ENCODE data around the gene TTLL12. TPM values are rescaled to one million over a fixed set of nuclear protein-coding genes. Genes with fewer than 3 reads are reported as not detected.

TTLL12 gene
- total and polyA plus RNA-seq, 4 donors = 12.2 to 16.4 (median 13.4) TPM

Other genes starting within 250 kb of the TTLL12 start
- gene PACSIN2, start 172.0 kb downstream of the TTLL12 start, total RNA-seq = 100 to 1,000 TPM in 1 of 2 donors, 10 to 100 TPM in 1; 59.1 to 127 TPM
- 100 to 1,000 TPM in 1 of 2 donors, 10 to 100 TPM in 1; 50.5 to 110 TPM for gene PACSIN2, start 172.0 kb downstream of the TTLL12 start, polyA plus RNA-seq
- gene TTLL1, start 97.7 kb downstream of the TTLL12 start, total RNA-seq = 1 to 10 TPM; 3.0 to 5.9 TPM
- gene TTLL1, start 97.7 kb downstream of the TTLL12 start, polyA plus RNA-seq = 1 to 10 TPM; 4.5 to 5.8 TPM
- gene BIK, start 76.4 kb downstream of the TTLL12 start, total RNA-seq = not detected
- gene BIK, start 76.4 kb downstream of the TTLL12 start, polyA plus RNA-seq = 1 to 10 TPM in 1 of 2 donors, under 1 TPM in 1; 0.23 to 1.6 TPM
- gene MCAT, start 43.7 kb downstream of the TTLL12 start, total RNA-seq = 10 to 100 TPM in 1 of 2 donors, 1 to 10 TPM in 1; 9.8 to 10.0 TPM
- 10 to 100 TPM in 1 of 2 donors, 1 to 10 TPM in 1; 6.5 to 12.8 TPM for gene MCAT, start 43.7 kb downstream of the TTLL12 start, polyA plus RNA-seq
- gene TSPO, start 35.6 kb downstream of the TTLL12 start, total RNA-seq = 100 to 1,000 TPM in 1 of 2 donors, 10 to 100 TPM in 1; 88.7 to 120 TPM
- 100 to 1,000 TPM; 287 to 311 TPM for gene TSPO, start 35.6 kb downstream of the TTLL12 start, polyA plus RNA-seq
- gene SCUBE1, start 156.2 kb upstream of the TTLL12 start, total RNA-seq = 10 to 100 TPM in 1 of 2 donors, 1 to 10 TPM in 1; 5.4 to 18.7 TPM
- 1 to 10 TPM in 1 of 2 donors, under 1 TPM in 1; 0.88 to 1.5 TPM for gene SCUBE1, start 156.2 kb upstream of the TTLL12 start, polyA plus RNA-seq
- gene MPPED1, start 224.9 kb upstream of the TTLL12 start, total RNA-seq = not detected
- not detected for gene MPPED1, start 224.9 kb upstream of the TTLL12 start, polyA plus RNA-seq

Measured in aorta (tissue), 4 donors.